Measurements from ENCODE around the gene PPM1H.
"Not testable (repeated sequence)": the region's sequence is repeated elsewhere in the genome, so short reads cannot be mapped to it uniquely, and the experiment has no call there.

DNA sequence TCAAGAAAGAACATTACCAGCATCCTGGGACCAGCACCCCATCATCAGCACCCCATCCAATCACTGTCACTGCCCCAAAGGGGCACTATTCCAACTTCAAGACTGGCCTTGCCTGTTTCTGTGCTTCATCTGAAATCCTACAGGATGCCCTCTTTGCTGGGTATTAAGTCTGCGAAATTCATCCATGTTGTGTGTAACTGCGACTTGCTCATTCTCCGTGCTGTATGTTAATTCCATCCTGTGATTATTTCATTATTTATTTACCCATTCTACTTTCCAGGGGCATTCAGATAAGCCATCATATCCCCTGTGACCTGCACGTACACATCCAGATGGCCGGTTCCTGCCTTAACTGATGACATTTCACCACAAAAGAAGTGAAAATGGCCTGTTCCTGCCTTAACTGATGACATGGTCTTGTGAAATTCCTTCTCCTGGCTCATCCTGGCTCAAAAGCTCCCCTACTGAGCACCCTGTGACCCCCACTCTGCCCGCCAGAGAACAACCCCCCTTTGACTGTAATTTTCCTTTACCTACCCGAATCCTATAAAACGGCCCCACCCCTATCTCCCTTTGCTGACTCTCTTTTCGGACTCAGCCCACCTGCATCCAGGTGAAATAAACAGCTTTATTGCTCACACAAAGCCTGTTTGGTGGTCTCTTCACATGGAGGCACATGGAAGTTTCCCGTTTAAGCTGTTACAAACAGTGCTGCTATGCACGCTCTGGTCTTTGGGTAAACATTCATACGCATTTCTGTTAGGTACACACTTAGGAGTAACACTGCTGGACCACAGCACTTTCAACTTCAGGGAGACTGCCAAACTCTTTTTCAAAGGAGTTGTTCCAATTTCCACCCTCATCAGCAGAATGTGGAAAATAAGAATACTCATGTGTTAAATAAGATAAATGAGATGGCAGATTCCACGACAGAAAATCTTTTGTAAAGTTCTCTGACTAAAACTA is 205.1 kb downstream of the PPM1H start:
- TF ChIP-seq, protein P1, sequence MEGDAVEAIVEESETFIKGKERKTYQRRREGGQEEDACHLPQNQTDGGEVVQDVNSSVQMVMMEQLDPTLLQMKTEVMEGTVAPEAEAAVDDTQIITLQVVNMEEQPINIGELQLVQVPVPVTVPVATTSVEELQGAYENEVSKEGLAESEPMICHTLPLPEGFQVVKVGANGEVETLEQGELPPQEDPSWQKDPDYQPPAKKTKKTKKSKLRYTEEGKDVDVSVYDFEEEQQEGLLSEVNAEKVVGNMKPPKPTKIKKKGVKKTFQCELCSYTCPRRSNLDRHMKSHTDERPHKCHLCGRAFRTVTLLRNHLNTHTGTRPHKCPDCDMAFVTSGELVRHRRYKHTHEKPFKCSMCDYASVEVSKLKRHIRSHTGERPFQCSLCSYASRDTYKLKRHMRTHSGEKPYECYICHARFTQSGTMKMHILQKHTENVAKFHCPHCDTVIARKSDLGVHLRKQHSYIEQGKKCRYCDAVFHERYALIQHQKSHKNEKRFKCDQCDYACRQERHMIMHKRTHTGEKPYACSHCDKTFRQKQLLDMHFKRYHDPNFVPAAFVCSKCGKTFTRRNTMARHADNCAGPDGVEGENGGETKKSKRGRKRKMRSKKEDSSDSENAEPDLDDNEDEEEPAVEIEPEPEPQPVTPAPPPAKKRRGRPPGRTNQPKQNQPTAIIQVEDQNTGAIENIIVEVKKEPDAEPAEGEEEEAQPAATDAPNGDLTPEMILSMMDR (tag by site-specific recombination; IDR thresholded peaks at IDR 0.05): not testable (repeated sequence)
- TF ChIP-seq, protein P2, sequence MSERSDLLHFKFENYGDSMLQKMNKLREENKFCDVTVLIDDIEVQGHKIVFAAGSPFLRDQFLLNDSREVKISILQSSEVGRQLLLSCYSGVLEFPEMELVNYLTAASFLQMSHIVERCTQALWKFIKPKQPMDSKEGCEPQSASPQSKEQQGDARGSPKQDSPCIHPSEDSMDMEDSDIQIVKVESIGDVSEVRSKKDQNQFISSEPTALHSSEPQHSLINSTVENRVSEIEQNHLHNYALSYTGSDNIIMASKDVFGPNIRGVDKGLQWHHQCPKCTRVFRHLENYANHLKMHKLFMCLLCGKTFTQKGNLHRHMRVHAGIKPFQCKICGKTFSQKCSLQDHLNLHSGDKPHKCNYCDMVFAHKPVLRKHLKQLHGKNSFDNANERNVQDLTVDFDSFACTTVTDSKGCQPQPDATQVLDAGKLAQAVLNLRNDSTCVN (tag by site-specific recombination; optimal IDR thresholded peaks at IDR 0.05): not testable (repeated sequence)
- TF ChIP-seq, protein P3, sequence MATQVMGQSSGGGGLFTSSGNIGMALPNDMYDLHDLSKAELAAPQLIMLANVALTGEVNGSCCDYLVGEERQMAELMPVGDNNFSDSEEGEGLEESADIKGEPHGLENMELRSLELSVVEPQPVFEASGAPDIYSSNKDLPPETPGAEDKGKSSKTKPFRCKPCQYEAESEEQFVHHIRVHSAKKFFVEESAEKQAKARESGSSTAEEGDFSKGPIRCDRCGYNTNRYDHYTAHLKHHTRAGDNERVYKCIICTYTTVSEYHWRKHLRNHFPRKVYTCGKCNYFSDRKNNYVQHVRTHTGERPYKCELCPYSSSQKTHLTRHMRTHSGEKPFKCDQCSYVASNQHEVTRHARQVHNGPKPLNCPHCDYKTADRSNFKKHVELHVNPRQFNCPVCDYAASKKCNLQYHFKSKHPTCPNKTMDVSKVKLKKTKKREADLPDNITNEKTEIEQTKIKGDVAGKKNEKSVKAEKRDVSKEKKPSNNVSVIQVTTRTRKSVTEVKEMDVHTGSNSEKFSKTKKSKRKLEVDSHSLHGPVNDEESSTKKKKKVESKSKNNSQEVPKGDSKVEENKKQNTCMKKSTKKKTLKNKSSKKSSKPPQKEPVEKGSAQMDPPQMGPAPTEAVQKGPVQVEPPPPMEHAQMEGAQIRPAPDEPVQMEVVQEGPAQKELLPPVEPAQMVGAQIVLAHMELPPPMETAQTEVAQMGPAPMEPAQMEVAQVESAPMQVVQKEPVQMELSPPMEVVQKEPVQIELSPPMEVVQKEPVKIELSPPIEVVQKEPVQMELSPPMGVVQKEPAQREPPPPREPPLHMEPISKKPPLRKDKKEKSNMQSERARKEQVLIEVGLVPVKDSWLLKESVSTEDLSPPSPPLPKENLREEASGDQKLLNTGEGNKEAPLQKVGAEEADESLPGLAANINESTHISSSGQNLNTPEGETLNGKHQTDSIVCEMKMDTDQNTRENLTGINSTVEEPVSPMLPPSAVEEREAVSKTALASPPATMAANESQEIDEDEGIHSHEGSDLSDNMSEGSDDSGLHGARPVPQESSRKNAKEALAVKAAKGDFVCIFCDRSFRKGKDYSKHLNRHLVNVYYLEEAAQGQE (tag by site-specific recombination; IDR thresholded peaks at IDR 0.05): not testable (repeated sequence)
